Stimulated activated CD8-positive, alpha-beta memory T cell treated with anti-CD3 and anti-CD28 coated beads, Interleukin-4, amount 100 ng/mL, for 24 hours (primary cell): ENCODE measurements around the gene TMEM184A.

Source experiments
- DNase-seq: peaks from one replicate; pipeline ENCODE4 v3.0.0-alpha.2; 2020; ENCODE audit warnings: low read depth

Gene TMEM184A

DNA sequence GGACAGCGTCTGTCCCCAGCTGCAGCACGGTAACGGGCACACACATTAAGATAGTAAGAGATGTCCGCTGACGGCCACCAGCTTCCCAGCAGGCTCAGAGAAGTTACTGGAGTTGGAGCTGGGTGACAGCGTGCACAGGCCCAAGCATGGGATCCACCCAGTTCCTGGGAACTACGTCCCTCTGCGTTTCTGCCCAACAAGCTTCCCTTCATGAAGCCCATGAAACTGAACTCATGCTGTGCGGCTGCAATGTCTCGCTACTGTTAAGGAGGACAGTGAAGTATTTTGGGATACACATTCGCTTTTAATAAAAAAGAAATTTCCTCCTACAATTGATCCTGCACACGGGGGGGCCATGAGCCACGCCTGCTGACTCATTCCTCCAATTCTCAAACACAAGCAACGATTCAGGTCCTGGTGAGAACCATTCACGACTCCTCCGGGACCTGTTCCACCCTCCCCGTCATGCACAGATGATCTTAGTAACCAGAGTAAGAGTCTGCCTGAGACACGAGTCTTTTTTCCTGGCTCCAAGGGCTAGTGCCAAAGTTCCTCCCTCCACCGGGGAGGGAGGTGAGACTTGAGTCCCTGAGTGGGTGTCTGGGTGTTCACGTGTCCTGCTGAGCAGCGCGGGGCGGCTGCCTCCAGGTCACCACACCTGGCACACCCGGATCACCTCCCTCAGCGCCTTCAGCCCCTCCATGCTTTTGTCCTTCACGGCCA, 11.2 kb upstream of the TMEM184A start:
- no peak for DNase-seq

DNA sequence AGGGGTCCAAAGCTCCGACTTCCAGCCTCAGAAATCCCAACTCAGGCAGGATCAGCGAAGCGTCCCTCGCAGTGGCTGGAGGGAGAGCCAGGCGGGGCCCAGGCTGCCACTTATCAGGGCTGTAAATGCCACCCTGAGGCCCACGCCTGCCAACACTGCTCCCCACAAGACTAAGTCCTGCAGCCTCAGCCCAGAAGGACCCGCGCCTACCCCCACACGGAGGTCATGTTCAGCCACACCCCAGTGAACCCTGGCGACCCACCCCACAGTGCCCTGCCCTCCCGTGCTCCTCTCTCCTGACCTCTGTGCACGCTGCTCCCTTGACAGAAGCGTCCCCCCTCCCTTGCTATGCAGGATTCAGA, 10.7 kb upstream of the TMEM184A start:
- no peak for DNase-seq

DNA sequence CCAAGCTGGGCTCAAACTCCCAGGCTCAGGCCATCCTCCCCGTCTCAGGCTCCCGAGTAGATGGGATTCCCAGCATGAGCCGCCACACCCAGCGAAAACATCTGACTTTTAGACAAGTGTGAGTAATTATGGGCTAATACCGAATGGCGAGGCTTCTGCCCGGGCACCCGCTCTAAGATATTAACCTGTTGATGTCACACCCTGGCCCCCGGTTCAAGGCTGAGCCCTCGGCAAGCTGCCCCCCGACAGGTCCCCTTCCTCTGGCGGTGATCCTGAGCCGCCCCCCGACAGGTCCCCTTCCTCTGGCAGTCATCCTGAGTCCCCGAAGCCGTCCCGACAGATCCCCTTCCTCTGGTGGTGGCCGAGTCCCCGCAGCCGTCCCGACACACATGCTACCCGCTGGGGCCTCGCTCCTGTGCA, 8.6 kb upstream of the TMEM184A start:
- no peak for DNase-seq

GRCh38 chr7:1563981-1564602, 8.1 kb upstream of the TMEM184A start:
- DNase-seq: no peak

DNA sequence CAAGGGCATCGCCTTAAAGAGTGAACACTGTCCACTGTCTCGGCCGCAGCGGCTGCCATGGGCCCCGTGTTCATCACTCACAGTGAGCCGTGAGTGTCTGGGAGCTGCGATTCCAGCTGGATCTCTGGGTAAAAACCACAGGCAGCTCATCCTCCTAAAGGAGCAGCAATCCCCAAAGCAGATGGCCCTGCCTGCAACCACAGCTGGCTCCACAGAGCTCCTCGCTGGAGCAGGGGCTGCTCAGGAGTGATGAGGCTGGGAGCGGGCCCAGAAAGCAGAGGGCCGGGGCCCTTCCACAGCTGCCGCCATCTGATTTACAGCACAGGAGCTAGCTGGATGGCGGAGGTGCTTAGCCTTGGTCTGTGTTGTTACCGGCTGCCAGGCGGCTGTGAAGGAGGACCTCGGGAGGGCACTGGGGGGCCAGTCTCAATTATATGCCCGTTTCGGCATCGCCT, 6.6 kb upstream of the TMEM184A start:
- no peak for DNase-seq

GRCh38 chr7:1562116-1562515, 6.1 kb upstream of the TMEM184A start:
- no peak for DNase-seq

- DNase-seq: no peak
Measured at GRCh38 chr7:1561036-1561940, 5.3 kb upstream of the TMEM184A start.

DNA sequence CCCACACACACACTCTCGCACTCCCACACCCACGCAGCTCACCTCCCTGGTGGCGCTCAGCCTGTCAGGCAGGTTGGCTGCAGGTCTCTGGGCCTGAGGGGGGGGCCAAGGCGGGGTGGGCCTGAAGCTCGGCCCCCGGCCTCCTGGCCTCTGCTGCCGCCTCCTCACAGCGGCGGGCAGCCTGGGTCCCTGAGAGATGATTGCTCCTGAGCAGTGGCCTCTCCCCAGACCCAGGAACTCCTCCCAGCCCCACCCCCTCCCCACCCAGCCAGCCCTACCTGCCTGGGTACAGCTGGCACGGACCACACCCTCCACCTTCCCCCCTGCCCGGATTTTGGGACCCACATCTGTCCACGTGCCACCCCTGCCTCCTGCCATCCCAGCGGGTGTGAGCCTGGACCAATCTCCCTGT, 4.6 kb upstream of the TMEM184A start:
- no peak for DNase-seq

GRCh38 chr7:1559626-1560590, 3.9 kb upstream of the TMEM184A start:
- no peak for DNase-seq

DNA sequence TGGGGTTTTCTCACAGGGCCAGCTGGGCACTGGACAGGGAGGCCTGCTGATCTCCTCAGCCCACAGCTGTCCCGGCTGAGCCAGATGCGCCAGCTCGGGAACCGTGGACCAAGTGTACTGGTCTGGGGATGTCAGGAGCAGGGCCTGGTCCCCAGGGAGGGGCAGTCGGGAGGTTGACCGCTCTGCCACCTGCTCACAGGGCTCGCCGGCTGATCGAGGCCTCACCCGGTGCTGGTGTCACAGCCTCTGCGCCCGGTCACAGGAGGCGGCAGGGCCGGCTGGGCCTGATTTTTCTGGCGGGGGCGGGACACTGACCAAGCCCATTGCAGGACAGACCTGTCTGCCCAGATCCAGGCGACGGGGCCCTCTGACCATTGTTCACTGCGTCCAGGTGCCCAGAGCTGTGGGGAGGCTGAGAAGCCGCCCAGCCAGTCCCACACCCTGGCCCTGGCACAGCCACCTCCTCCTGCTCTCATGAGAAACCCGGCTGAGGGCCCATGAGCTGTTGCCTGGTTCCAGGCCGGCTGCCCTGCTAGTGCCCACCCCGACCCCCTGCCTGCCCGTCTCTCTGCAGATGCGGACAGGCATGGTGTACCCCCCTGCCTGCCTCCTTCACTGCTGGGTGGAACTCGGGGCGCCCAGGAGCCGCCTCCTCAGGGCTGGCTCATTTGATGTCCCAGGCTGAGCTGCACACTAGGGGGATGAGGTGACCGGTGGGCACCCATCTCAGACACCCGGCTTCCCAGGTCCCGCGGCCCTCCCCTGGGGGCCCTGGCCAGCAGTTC, 3.0 kb upstream of the TMEM184A start:
- DNase-seq: no peak

DNA sequence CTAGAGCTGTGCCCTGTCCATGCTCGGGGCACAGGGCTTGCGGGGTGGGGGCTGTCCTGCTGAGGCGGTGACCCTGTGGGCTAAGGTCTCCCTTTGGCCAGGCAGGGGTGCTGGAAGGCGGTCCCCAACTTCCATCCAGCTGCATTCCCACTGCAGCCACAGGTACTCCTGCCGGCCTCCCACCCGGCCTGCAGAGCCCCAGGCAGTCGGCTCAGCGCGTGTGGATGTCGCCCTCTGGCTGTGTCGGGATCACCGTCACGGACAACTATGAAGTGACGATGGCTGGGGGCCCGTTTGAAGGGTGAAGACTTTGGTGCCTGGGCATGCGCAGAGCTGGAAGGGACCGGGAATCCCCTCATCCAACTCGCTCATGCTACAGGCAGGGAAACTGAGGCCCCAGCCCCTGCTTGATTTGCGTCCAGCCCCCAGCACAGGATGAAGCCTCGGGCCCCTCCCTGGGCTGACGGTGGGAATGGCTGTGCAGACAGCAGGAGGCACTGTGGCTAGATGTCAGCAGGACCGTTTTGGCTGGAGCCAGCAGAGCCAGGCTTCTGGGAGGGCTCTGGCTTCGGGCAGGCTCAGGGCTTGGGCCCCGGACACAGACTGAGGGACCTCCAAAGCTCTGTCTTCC, 2.3 kb upstream of the TMEM184A start:
- no peak for DNase-seq

GRCh38 chr7:1557771-1558170, 1.8 kb upstream of the TMEM184A start:
- no peak for DNase-seq

- DNase-seq: no peak
Measured at GRCh38 chr7:1557006-1557405, 1.0 kb upstream of the TMEM184A start.

DNA sequence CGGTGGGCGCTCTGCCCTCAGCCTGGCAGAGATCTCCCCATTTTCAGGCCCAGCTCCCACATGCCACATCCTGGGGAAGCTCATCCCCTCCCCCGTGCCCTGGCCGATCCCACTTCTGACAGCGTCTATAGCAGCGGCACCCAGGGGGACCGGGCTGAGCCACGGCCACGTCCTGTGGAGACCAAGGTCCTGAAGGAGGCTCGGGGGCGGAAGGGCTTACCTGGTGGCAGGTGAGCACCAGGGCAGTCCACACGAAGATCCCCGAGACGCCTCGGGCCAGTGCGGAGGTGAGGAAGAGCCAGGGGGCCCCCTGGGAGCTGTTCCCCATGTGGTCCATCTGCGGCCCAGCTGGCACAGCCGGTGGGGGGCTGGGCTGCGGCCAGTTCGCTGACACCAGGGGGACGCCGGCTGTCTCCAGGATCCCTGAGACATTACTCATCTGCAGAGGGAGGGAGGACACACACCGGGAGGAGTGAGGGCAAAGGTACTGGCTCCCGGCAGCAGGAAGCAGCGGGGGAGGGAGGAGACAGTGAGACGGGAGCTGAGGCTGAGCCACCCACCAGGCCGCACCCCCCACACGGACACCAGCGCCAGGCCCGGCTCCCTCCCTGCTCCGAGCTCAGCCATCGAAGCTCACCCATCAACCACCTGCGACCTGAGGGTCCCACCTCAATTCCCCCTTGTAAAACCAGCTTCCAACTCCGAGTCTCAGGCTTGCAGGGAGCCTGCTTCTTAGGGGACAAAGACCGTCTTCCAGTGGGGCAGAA, 776 bp downstream of the TMEM184A start:
- no peak for DNase-seq

GRCh38 chr7:1554333-1555045, 1.5 kb downstream of the TMEM184A start:
- DNase-seq: no peak

DNA sequence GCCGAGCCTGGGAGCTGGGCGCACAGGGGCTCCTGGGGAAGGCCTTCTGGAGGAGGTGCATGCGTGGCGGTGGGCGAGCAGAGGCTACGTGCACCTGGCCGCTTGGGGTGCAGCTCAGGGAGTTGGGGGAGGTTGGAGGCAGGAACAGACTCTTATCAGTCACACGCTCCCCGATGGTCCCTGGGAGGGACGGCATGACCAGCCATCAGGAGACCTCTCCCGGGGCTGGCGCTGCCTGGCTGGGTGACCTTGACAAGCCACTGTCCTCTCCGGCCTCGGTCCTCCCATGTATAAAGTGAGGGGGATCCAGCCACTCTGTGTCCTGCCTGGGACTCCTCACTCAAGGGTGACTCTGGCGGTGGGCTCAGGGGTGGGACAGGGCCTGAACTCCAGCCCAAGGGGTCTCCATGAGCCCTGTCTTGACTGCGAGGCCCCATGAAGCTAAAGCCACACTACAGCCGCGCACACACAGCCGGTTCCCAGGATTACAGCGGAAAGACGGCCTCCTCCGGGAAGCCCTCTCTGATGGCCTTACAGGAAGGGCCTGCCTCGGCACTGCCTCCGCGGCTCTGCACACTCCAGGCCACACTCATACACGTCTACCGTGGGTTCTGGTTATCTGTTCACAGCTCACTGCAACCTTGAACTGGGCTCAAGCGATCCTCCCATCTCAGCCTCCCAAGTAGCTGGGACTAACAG, 2.3 kb downstream of the TMEM184A start:
- no peak for DNase-seq

GRCh38 chr7:1552200-1552599, 3.8 kb downstream of the TMEM184A start:
- DNase-seq: no peak

- no peak for DNase-seq
Measured at GRCh38 chr7:1550846-1551155, 5.2 kb downstream of the TMEM184A start.
